ENCODE results near the gene CCDC85C.

GRCh38 chr14:99635116-99635515 lies 31.1 kb upstream of the CCDC85C start:
- TF ChIP-seq, protein P1, sequence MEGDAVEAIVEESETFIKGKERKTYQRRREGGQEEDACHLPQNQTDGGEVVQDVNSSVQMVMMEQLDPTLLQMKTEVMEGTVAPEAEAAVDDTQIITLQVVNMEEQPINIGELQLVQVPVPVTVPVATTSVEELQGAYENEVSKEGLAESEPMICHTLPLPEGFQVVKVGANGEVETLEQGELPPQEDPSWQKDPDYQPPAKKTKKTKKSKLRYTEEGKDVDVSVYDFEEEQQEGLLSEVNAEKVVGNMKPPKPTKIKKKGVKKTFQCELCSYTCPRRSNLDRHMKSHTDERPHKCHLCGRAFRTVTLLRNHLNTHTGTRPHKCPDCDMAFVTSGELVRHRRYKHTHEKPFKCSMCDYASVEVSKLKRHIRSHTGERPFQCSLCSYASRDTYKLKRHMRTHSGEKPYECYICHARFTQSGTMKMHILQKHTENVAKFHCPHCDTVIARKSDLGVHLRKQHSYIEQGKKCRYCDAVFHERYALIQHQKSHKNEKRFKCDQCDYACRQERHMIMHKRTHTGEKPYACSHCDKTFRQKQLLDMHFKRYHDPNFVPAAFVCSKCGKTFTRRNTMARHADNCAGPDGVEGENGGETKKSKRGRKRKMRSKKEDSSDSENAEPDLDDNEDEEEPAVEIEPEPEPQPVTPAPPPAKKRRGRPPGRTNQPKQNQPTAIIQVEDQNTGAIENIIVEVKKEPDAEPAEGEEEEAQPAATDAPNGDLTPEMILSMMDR (IDR thresholded peaks at IDR 0.05 in 2 of 3, conservative IDR thresholded peaks at IDR 0.05 in 1 of 3; ENCODE audit: borderline replicate concordance in 1 of 3, insufficient read depth in 1 of 3, low read depth in 2 of 3, low read length in 2 of 3): no peak
- TF ChIP-seq, protein P2, sequence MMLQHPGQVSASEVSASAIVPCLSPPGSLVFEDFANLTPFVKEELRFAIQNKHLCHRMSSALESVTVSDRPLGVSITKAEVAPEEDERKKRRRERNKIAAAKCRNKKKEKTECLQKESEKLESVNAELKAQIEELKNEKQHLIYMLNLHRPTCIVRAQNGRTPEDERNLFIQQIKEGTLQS (IDR thresholded peaks at IDR 0.05): no peak
- TF ChIP-seq POLR2AphosphoS5 (IDR thresholded peaks at IDR 0.05; ENCODE audit: low read depth, low read length) (no peak), SP1 (IDR thresholded peaks at IDR 0.05; ENCODE audit: low read depth) (no peak), EZH2phosphoT487 (IDR thresholded peaks at IDR 0.05; ENCODE audit: borderline replicate concordance) (no peak), CBX3 (IDR thresholded peaks at IDR 0.05; ENCODE audit: low read depth) (no peak), POLR2A (IDR thresholded peaks at IDR 0.05; ENCODE audit: borderline replicate concordance, extremely low read depth, insufficient read depth, insufficient read length) (no peak), EZH2 (IDR thresholded peaks at IDR 0.05) (no peak), TCF7L2 (IDR thresholded peaks at IDR 0.05; ENCODE audit: borderline replicate concordance, extremely low read depth, insufficient read depth, insufficient read length) (no peak), EGR1 (IDR thresholded peaks at IDR 0.05; ENCODE audit: low read depth) (no peak)
- TF ChIP-seq, protein P3, sequence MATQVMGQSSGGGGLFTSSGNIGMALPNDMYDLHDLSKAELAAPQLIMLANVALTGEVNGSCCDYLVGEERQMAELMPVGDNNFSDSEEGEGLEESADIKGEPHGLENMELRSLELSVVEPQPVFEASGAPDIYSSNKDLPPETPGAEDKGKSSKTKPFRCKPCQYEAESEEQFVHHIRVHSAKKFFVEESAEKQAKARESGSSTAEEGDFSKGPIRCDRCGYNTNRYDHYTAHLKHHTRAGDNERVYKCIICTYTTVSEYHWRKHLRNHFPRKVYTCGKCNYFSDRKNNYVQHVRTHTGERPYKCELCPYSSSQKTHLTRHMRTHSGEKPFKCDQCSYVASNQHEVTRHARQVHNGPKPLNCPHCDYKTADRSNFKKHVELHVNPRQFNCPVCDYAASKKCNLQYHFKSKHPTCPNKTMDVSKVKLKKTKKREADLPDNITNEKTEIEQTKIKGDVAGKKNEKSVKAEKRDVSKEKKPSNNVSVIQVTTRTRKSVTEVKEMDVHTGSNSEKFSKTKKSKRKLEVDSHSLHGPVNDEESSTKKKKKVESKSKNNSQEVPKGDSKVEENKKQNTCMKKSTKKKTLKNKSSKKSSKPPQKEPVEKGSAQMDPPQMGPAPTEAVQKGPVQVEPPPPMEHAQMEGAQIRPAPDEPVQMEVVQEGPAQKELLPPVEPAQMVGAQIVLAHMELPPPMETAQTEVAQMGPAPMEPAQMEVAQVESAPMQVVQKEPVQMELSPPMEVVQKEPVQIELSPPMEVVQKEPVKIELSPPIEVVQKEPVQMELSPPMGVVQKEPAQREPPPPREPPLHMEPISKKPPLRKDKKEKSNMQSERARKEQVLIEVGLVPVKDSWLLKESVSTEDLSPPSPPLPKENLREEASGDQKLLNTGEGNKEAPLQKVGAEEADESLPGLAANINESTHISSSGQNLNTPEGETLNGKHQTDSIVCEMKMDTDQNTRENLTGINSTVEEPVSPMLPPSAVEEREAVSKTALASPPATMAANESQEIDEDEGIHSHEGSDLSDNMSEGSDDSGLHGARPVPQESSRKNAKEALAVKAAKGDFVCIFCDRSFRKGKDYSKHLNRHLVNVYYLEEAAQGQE (IDR thresholded peaks at IDR 0.05; ENCODE audit: low read depth): no peak

Measured in HCT116 (cell line).